K562 (cell line): ENCODE measurements around the gene MYOM1. TPM values are rescaled to one million over a fixed set of nuclear protein-coding genes. Genes with fewer than 3 reads are reported as not detected.

Experiments
- ATAC-seq: fragments of 200-7000 bp; cut with Tn5 transposase; 3 replicates; pipeline ENCODE4 v1.9.1; 2020; ENCODE audit warnings: moderate library complexity
- BruUV-seq: library from RNA; stranded (reverse); fragments of 400-500 nt; replicated peaks from 2 replicates; lab custom pipeline; 2021; lab: Mats Ljungman, UMichigan
- CTCF ChIA-PET: fragments of 300-600 bp; formaldehyde crosslinking; extraction: SDS; loops from one replicate; lab custom pipeline; 2021; ENCODE audit warnings: low intra/inter-chr PET ratio; lab: Yijun Ruan, JAX
- POLR2A ChIA-PET: fragments of 300-600, 350-650 bp; sonication (Branson Sonifier 250); formaldehyde crosslinking; extraction: SDS; loops from one replicate; lab custom pipeline; 2021; ENCODE audit warnings: antibody characterized with exemption, inconsistent platforms; lab: Yijun Ruan, JAX
- DNase-seq, 4 experiments: peaks; one replicate each; pipeline versions ENCODE4 v3.0.0 to v3.0.0-alpha.2; 2011 to 2018; ENCODE audit warnings: low spot score in 3 of 4, mixed read lengths in 3 of 4; ENCODE audit errors: extremely low read depth in 1 of 4
- FAIRE-seq: peaks from 2 replicates; lab custom pipeline; 2011; peaks lifted over from hg19 to GRCh38; lab: Jason Lieb, UNC
- H2AFZ ChIP-seq: 2 replicates; pipeline ENCODE4 v1.6.0; 2011; ENCODE audit warnings: low read depth, low read length, control low read depth, inconsistent platforms
- H3K27ac ChIP-seq: fragments of 200-600 bp; 3 replicates; pipeline ENCODE4 v1.8.0; 2011; ENCODE audit warnings: low read depth, mild to moderate bottlenecking, control low read depth, inconsistent platforms, low read length, moderate library complexity, mixed read lengths; ENCODE audit errors: extremely low read depth
- H3K27me3 ChIP-seq, 2 experiments: fragments of 300-600 bp in 1 of 2; 2 replicates in 1 of 2; 3 replicates in 1 of 2; pipeline versions ENCODE4 v1.6.0 to v1.8.0; 2011; ENCODE audit warnings: inconsistent platforms in 2 of 2, low read length in 2 of 2, mild to moderate bottlenecking in 1 of 2, mixed read lengths in 1 of 2, moderate library complexity in 1 of 2; ENCODE audit not compliant: control insufficient read depth in 2 of 2, insufficient read depth in 2 of 2
- H3K36me3 ChIP-seq: fragments of 300-600 bp; 3 replicates; pipeline ENCODE4 v1.8.0; 2011; ENCODE audit warnings: mild to moderate bottlenecking, low read length, inconsistent platforms; ENCODE audit not compliant: control insufficient read depth, insufficient read depth
- H3K4me1 ChIP-seq, 2 experiments: fragments of 200-600 bp in 1 of 2; replicated peaks in 1 of 2; 2 replicates in 1 of 2; 3 replicates in 1 of 2; pipeline versions ENCODE4 v1.5.1 to v1.8.0; 2011; ENCODE audit warnings: inconsistent platforms in 2 of 2, low read length in 2 of 2, mild to moderate bottlenecking in 1 of 2, mixed read lengths in 1 of 2, moderate library complexity in 1 of 2; ENCODE audit not compliant: control insufficient read depth in 2 of 2, insufficient read depth in 2 of 2
- H3K4me2 ChIP-seq: 2 replicates; pipeline ENCODE4 v1.6.1; 2011; ENCODE audit warnings: low read length, control low read depth, inconsistent platforms, mixed read lengths; ENCODE audit not compliant: insufficient read depth
- H3K4me3 ChIP-seq: fragments of 200-600 bp; sonication (generic), shearing (Covaris generic); 2 replicates; pipeline ENCODE4 v1.5.1; 2016; ENCODE audit warnings: control low read depth, inconsistent platforms
- H3K79me2 ChIP-seq: fragments of 200-600 bp; 3 replicates; pipeline ENCODE4 v1.8.0; 2011; ENCODE audit warnings: low read length, inconsistent platforms; ENCODE audit not compliant: control insufficient read depth, insufficient read depth
- H3K9ac ChIP-seq, 2 experiments: 2 replicates each; pipeline versions ENCODE4 v1.6.0 to v1.6.1; 2011; ENCODE audit warnings: low read depth in 2 of 2, low read length in 2 of 2, control low read depth in 1 of 2, inconsistent platforms in 1 of 2, mild to moderate bottlenecking in 1 of 2, mixed read lengths in 1 of 2; ENCODE audit not compliant: insufficient read depth in 1 of 2
- H3K9me1 ChIP-seq: one replicate; pipeline ENCODE4 v1.6.0; 2011; ENCODE audit warnings: inconsistent platforms, mild to moderate bottlenecking, low read length, moderate library complexity; ENCODE audit not compliant: control insufficient read depth, insufficient read depth
- H3K9me3 ChIP-seq: replicated peaks from 2 replicates; pipeline ENCODE4 v1.5.1; 2011; ENCODE audit warnings: low read depth, low read length, inconsistent platforms; ENCODE audit not compliant: control insufficient read depth, insufficient read depth
- H4K20me1 ChIP-seq: replicated peaks from 2 replicates; pipeline ENCODE4 v1.6.1; 2011; ENCODE audit warnings: low read length, inconsistent platforms, mixed read lengths; ENCODE audit not compliant: control insufficient read depth, insufficient read depth
- MXI1 ChIP-seq: IDR thresholded peaks from 2 replicates; pipeline ENCODE4 v1.6.1; 2011; ENCODE audit warnings: low read depth, mild to moderate bottlenecking, improper control_type of control experiment, low read length
- NCOA2 ChIP-seq, 2 experiments: fragments of 450-650 bp; IDR thresholded peaks; 2 replicates each; pipeline ENCODE4 v1.6.1; 2018; ENCODE audit warnings: mild to moderate bottlenecking in 2 of 2, moderate library complexity in 1 of 2; ENCODE audit not compliant: partially characterized antibody in 2 of 2
- TCFL5 ChIP-seq: fragments of 250-450 bp; sonication (Bioruptor Pico); conservative IDR thresholded peaks from 2 replicates; pipeline ENCODE4 v1.6.1; 2021; ENCODE audit warnings: mild to moderate bottlenecking, moderate library complexity, matching md5 sums
- TEAD4 ChIP-seq, 2 experiments: sonication (generic) in 1 of 2; formaldehyde crosslinking in 1 of 2; IDR thresholded peaks; 2 replicates each; pipeline versions ENCODE4 v1.6.1 to v1.8.0; 2012 to 2022; ENCODE audit warnings: borderline replicate concordance in 1 of 2, inconsistent platforms in 1 of 2, low read length in 1 of 2, mild to moderate bottlenecking in 1 of 2, missing genetic modification reagents in 1 of 2
- ZNF24 ChIP-seq: fragments of 450-650 bp; IDR thresholded peaks from 2 replicates; pipeline ENCODE4 v1.6.1; 2016
- ZNF316 ChIP-seq: fragments of 450-650 bp; IDR thresholded peaks from 2 replicates; pipeline ENCODE4 v1.6.1; 2016
- WGBS: fragments of 100-300 bp; shearing (Covaris generic); methylation state at CpG from one replicate; pipeline ENCODE4 v1.1.6; 2016; ENCODE audit warnings: low coverage, mixed read lengths; ENCODE audit not compliant: insufficient coverage; ENCODE audit errors: missing lambda C conversion rate; 5-methylcytosine and 5-hydroxymethylcytosine counted together
- in situ Hi-C: fragments of 300-500 bp; cut with MboI; formaldehyde crosslinking; loops from 4 replicates; pipeline ENCODE4 v1.15.0; 2018; ENCODE audit warnings: inconsistent platforms, mixed read lengths
- intact Hi-C: fragments of 100-400 bp; cut with micrococcal nuclease; formaldehyde crosslinking; loops from 2 replicates; pipeline ENCODE4 v1.14.2; 2022
- polyA plus RNA-seq, 8 experiments: library from polyadenylated mRNA; depleted of rRNA in 4 of 8; stranded (reverse) in 5 of 8; unstranded in 3 of 8; fragments of >200 nt; fragmentation: Nextera tagmentation in 2 of 8; fragmentation: Illumina TruSeq in 1 of 8; extraction: Ambion mirVana in 2 of 8; extraction: Trizol in 1 of 8; gene quantifications; 2 replicates each; pipeline versions ENCODE4 v1.2.1 to v1.2.3, GENCODE V29; 2011 to 2014; ENCODE audit warnings: inconsistent platforms in 1 of 8, missing spikeins in 1 of 8
- total RNA-seq, 7 experiments: library from RNA; depleted of rRNA in 6 of 7; stranded (reverse); fragments of >200 nt in 6 of 7; fragmentation: Illumina TruSeq in 2 of 7; extraction: Trizol in 2 of 7; gene quantifications; 2 replicates each; pipeline versions ENCODE4 v1.2.1 to v1.2.3, GENCODE V29; 2011 to 2021; ENCODE audit warnings: low replicate concordance in 1 of 7

MYOM1 gene
- total and polyA plus RNA-seq, 9 of the 15 experiments (the other 6 are each of a cell fraction or from before 2014, with no cell fraction given), result 0.01 to 0.62 (median 0.25) TPM

GRCh38 chr18:3157086-3157485 is 62.7 kb downstream of the MYOM1 start:
- ChIA-PET POLR2A (interaction anchor here (0.9 to 1.6 kb wide), 3 partner anchors 9 to 25 kb away, joined by 3 to 6 read pairs (median 5); no protein-coding TSS in a partner anchor), CTCF (no interaction called here)
- in situ Hi-C loops (loop anchor here (5.0 kb wide), 1 partner anchor 225 kb away; no protein-coding TSS in a partner anchor), intact Hi-C loops (no loop called here)
- no TSS peak for BruUV-seq
- H3K36me3 ChIP-seq, result no peaks in the 10 kb centered on the region
- TF ChIP-seq NCOA2 (IDR thresholded peaks at IDR 0.05; ENCODE audit: partially characterized antibody in 2 of 2) (no peak), MXI1 (no peak), ZNF24 (peak; percentile 87), TEAD4 (IDR thresholded peaks at IDR 0.05; ENCODE audit: low read length) (no peak), TEAD4 (CRISPR knock-in tag; IDR thresholded peaks at IDR 0.05; ENCODE audit: borderline replicate concordance) (no peak)
- no peak overlapping the region for H3K9ac ChIP-seq
- ATAC-seq, result no peak
- H3K79me2 ChIP-seq, result no peaks in the 10 kb centered on the region
- peaks cover 0 to 1% of the 10 kb centered on the region in 2 experiments; a peak in 2 of 5 replicates for H3K4me1 ChIP-seq
- H2AFZ ChIP-seq, result no peak overlapping the region
- H3K27me3 ChIP-seq, result no peaks in the 10 kb centered on the region
- no peak overlapping the region for H3K4me2 ChIP-seq
- H3K27ac ChIP-seq, result no peak overlapping the region
- H4K20me1 ChIP-seq, result no peaks in the 10 kb centered on the region
- no peak for DNase-seq
- no peak overlapping the region for H3K4me3 ChIP-seq
- H3K9me3 ChIP-seq, result no peaks in the 10 kb centered on the region
- H3K9me1 ChIP-seq, result no peaks in the 10 kb centered on the region
- FAIRE-seq, result no peak
- 50% methylated on average over 5 of the region's 5 CpGs for WGBS

- Histone ChIP-seq H3K9me3 (no peaks in the 10 kb centered on the region), H3K36me3 (no peaks in the 10 kb centered on the region), H3K4me2 (no peak overlapping the region), H3K27ac (no peak overlapping the region), H4K20me1 (no peaks in the 10 kb centered on the region), H2AFZ (no peak overlapping the region), H3K27me3 (no peaks in the 10 kb centered on the region), H3K4me3 (no peak overlapping the region), H3K4me1 (peaks cover 0 to 2% of the 10 kb centered on the region in 2 experiments; a peak in 1 of 5 replicates), H3K9ac (no peak overlapping the region), H3K79me2 (no peaks in the 10 kb centered on the region), H3K9me1 (no peaks in the 10 kb centered on the region)
- no peak for FAIRE-seq
- TF ChIP-seq TCFL5 (CRISPR knock-in tag), result no peak
- TF ChIP-seq ZNF316, result peak; percentile 34; the same call in 1 of the 2 replicates
- ATAC-seq, result no peak
- DNase-seq, result no peak
- no TSS peak for BruUV-seq
- in situ Hi-C loops (loop anchor here (5.0 kb wide), 1 partner anchor 224 kb away; no protein-coding TSS in a partner anchor), intact Hi-C loops (no loop called here)
- 25% methylated on average over 1 of the region's 1 CpG for WGBS
- ChIA-PET CTCF (no interaction called here), POLR2A (interaction anchor here (1.1 to 1.6 kb wide), 4 partner anchors 9 to 194 kb away, joined by 3 to 6 read pairs (median 4); partner anchors contain the start of gene MYL12A)
Observed at GRCh38 chr18:3156325-3156640, 63.5 kb downstream of the MYOM1 start.
